Peyer's patch (tissue), 4 donors: ENCODE data around the gene LTN1.

Experiments used
- CTCF ChIP-seq, 6 experiments: fragments of 450-650 bp in 4 of 6; fragments of 200-600 bp in 2 of 6; sonication (generic) in 1 of 6; IDR thresholded peaks; one replicate each; pipeline ENCODE4 v1.5.1; 2017 to 2019; ENCODE audit warnings: antibody characterized with exemption in 6 of 6, mild to moderate bottlenecking in 3 of 6, moderate library complexity in 1 of 6
- POLR2A ChIP-seq, 2 donors: fragments of 450-650 bp; IDR thresholded peaks; one replicate each; pipeline ENCODE4 v1.5.1; 2017; ENCODE audit warnings: antibody characterized with exemption in 2 of 2, mild to moderate bottlenecking in 2 of 2, moderate library complexity in 2 of 2

- TF ChIP-seq POLR2A (IDR thresholded peaks at IDR 0.05), result no peak
- no peak for TF ChIP-seq CTCF (IDR thresholded peaks at IDR 0.05)
Measured at GRCh38 chr21:28906236-28906635, 86.4 kb downstream of the LTN1 start.
